ENCODE measurements around the gene GRM8.

The GRM8 gene

GRCh38 chr7:127146746-127147536 is 105.8 kb downstream of the GRM8 start:
- no peak for DNase-seq

GRCh38 chr7:127137146-127137545 is 115.6 kb downstream of the GRM8 start:
- DNase-seq: no peak

- DNase-seq: no peak
Observed at GRCh38 chr7:127135871-127136485, 116.8 kb downstream of the GRM8 start.

- no peak for DNase-seq
Observed at GRCh38 chr7:127123220-127123619, 129.5 kb downstream of the GRM8 start.

- DNase-seq: no peak
Observed at GRCh38 chr7:127119517-127119916, 133.2 kb downstream of the GRM8 start.

- no peak for DNase-seq
Observed at GRCh38 chr7:127114742-127115265, 137.9 kb downstream of the GRM8 start.

- peak; percentile 75 for DNase-seq
Observed at GRCh38 chr7:127107601-127108007, 145.1 kb downstream of the GRM8 start.

GRCh38 chr7:127093340-127093739 is 159.4 kb downstream of the GRM8 start:
- no peak for DNase-seq

GRCh38 chr7:127091620-127092019 is 161.1 kb downstream of the GRM8 start:
- DNase-seq: no peak

GRCh38 chr7:127089146-127089545 is 163.6 kb downstream of the GRM8 start:
- DNase-seq: no peak

- DNase-seq: no peak
Observed at GRCh38 chr7:127081539-127081938, 171.2 kb downstream of the GRM8 start.

GRCh38 chr7:127080576-127080975 is 172.2 kb downstream of the GRM8 start:
- no peak for DNase-seq

GRCh38 chr7:127066974-127067373 is 185.8 kb downstream of the GRM8 start:
- DNase-seq: no peak

GRCh38 chr7:127059475-127059874 is 193.3 kb downstream of the GRM8 start:
- no peak for DNase-seq

GRCh38 chr7:127057918-127058317 is 194.8 kb downstream of the GRM8 start:
- DNase-seq: no peak

- no peak for DNase-seq
Observed at GRCh38 chr7:127056202-127056601, 196.5 kb downstream of the GRM8 start.

- DNase-seq: no peak
Observed at GRCh38 chr7:127047521-127047920, 205.2 kb downstream of the GRM8 start.

GRCh38 chr7:127041689-127042452 is 210.9 kb downstream of the GRM8 start:
- no peak for DNase-seq

GRCh38 chr7:127040042-127040441 is 212.7 kb downstream of the GRM8 start:
- no peak for DNase-seq

GRCh38 chr7:127039541-127039940 is 213.2 kb downstream of the GRM8 start:
- no peak for DNase-seq

GRCh38 chr7:127035203-127035849 is 217.4 kb downstream of the GRM8 start:
- DNase-seq: no peak

GRCh38 chr7:127034186-127034806 is 218.4 kb downstream of the GRM8 start:
- no peak for DNase-seq

GRCh38 chr7:127029823-127030222 is 222.9 kb downstream of the GRM8 start:
- DNase-seq: no peak
